ENCODE data around the gene SCYL3.
"Not testable (repeated sequence)": the region's sequence is repeated elsewhere in the genome, so short reads cannot be mapped to it uniquely, and the experiment has no call there.

SCYL3 gene, protein sequence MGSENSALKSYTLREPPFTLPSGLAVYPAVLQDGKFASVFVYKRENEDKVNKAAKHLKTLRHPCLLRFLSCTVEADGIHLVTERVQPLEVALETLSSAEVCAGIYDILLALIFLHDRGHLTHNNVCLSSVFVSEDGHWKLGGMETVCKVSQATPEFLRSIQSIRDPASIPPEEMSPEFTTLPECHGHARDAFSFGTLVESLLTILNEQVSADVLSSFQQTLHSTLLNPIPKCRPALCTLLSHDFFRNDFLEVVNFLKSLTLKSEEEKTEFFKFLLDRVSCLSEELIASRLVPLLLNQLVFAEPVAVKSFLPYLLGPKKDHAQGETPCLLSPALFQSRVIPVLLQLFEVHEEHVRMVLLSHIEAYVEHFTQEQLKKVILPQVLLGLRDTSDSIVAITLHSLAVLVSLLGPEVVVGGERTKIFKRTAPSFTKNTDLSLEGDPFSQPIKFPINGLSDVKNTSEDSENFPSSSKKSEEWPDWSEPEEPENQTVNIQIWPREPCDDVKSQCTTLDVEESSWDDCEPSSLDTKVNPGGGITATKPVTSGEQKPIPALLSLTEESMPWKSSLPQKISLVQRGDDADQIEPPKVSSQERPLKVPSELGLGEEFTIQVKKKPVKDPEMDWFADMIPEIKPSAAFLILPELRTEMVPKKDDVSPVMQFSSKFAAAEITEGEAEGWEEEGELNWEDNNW

DNA sequence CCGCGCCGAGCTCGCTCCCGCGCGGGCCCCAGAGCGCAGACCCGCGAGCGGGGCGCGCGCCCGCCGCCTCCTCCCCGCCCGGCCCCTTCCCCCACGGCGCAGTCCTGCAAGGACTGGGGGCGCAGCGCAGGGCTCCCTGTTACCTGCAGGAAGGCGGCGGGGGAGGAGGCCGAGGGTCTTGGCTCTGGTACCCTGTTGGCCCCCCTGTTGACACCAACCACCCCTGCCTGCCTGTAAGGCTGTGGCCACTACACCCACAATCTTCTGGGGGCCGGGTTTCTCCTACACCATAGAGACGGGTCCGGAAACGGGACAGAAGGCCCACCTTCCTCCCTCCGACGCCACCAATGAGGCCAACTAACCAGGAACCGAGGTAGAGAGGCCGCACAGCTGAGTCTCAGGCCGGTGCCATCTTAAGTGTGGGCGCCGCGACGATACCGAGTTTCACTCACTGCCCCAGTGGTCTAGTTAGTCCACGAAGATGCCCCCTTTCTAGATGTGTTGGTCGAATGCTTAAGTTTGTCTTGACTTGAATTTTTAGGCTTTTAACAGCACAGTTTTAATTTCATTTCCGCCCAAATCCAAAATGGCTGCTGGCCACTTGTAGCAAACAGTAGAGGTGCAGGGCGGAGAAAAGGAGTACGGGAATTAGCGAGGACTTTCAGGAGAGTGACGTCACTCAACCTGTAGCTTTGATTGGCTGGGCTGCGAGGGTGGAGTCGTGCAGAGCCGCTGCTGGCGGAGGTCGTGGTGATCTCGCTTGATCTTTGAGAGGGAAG, at the start of gene SCYL3:
Gene SCYL3, minus strand, starts transcription at position 252 of the 779 bp plus-strand sequence. CDS start 5,056 bp downstream, outside the sequence.
- Mint-ChIP-seq H3K27me3 (peaks cover 3% of the 10 kb centered on the region), H3K4me1 (peaks cover 44% of the 10 kb centered on the region), H3K36me3 (ENCODE audit: low read depth) (peaks cover 2% of the 10 kb centered on the region), H3K4me3 (peak within 1 kb of the TSS; percentile 85), H3K9me3 (no peaks in the 10 kb centered on the region), H3K27ac (peak within 1 kb of the TSS; percentile 100)
- DNase-seq: peak; percentile 83
- ATAC-seq: peak; percentile 90

DNA sequence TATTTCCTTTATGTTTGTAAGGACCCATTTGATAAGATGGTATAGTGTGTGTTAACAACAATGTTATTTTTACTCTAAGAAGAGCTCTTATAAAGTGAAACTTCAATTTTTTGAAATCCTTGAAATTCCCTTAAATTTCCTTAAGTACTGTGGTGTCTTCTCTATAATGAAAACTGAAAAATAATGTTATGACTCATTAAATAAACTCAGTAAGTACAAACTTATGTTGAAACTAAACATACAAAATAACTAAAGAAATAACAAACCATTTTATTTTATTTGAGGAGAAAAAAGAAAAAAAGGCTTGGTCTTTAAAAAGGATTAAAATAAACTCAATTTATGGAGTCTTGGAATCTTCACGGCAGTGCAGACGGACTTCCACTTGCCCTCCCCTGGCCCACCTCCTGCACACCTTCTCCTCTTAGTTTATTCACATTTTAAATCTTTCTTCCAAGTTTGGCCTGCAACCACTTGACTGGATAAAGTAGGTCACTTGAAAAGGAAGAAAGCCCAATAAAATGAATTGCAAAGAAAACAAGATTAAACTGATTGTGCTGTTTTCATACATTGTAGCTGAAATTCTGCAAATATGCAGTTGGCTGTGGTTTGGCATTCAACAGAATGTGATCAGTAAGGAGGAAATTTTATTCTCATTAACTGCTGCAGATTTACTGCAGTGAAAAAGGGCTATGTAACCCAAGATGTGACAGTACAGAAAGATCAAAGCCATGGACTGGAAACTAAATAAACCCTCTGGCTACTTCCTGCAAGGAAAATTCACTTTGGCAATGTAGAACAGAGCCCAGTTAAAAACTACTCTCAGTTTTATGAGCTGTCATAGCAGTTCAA, 48.5 kb upstream of the SCYL3 start:
- Mint-ChIP-seq H3K4me3 (no peak overlapping the region), H3K9me3 (no peaks in the 10 kb centered on the region), H3K27me3 (no peaks in the 10 kb centered on the region), H3K4me1 (no peaks in the 10 kb centered on the region), H3K36me3 (ENCODE audit: low read depth) (no peaks in the 10 kb centered on the region), H3K27ac (no peak overlapping the region)
- ATAC-seq: no peak
- no peak for DNase-seq

DNA sequence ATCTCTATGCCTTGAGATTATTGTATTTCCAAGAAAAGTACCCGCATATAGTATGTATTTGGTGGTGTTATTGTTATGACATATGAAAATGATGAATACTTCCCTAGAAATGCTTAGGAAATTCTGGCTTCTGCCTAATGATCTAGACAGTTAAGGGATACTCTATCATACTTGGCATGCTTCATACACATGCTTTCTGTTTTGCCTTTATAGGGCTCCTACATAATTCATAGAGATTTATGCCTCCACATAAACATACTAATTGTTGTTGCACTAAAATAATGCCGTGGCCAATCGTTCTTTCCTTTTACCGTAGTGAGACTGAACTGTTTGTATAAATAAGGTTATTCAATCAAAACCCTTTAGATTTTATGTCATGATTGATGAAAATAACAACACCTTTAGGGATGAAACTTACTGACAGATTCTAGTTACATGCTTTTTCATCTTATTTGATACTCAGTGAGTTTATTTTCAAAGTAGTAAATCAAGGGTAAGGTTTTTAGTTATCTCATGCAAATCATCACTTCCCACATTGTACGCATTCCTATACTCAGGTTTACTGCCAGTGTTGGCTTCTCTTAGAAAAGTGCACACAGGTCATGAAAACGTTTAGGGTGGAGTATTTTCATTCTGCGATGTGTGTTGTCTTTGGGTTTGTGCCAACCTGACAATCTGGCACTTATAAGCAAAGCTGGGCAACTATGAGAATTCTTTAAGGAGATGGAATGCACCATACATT, 40.5 kb upstream of the SCYL3 start:
- DNase-seq (no peak), ATAC-seq (no peak)
- Mint-ChIP-seq H3K36me3 (ENCODE audit: low read depth) (no peaks in the 10 kb centered on the region), H3K4me3 (no peak overlapping the region), H3K27me3 (no peaks in the 10 kb centered on the region), H3K27ac (no peak overlapping the region), H3K4me1 (no peaks in the 10 kb centered on the region), H3K9me3 (no peaks in the 10 kb centered on the region)

DNA sequence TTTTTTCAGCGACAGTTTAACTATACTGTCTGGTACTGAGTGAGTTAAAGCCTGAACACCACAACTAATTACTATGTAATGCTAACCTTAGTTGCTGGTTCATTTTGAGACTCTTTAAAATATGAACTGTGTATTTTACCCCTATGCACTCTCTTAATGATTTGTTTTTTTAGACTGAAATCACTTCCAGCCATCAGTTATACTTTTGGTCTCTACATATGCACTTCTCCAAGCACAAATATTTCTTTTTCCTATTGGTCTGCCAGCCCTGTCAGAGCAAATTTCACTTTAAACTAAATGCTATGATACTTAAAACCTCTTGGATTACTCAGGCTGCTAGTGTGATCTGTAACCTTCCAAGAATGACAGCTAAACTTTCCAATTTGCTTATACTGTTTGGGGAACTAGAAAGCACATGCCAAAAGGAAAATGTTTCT, 38.1 kb upstream of the SCYL3 start:
- Mint-ChIP-seq H3K27me3 (no peaks in the 10 kb centered on the region), H3K4me3 (no peak overlapping the region), H3K27ac (no peak overlapping the region), H3K4me1 (no peaks in the 10 kb centered on the region), H3K9me3 (no peaks in the 10 kb centered on the region), H3K36me3 (ENCODE audit: low read depth) (no peaks in the 10 kb centered on the region)
- ATAC-seq (no peak), DNase-seq (no peak)

- no peak overlapping the region for H3K4me3 Mint-ChIP-seq
- no peak overlapping the region for H3K27ac Mint-ChIP-seq
- DNase-seq: no peak
- H3K27me3 Mint-ChIP-seq: no peaks in the 10 kb centered on the region
- no peak for ATAC-seq
- H3K36me3 Mint-ChIP-seq (ENCODE audit: low read depth): no peaks in the 10 kb centered on the region
- no peaks in the 10 kb centered on the region for H3K9me3 Mint-ChIP-seq
- peaks cover 4% of the 10 kb centered on the region for H3K4me1 Mint-ChIP-seq
These were observed 35.5 kb upstream of the SCYL3 start for GRCh38 chr1:169929210-169929526.

- Mint-ChIP-seq H3K4me1 (peaks cover 4% of the 10 kb centered on the region), H3K27ac (no peak overlapping the region), H3K4me3 (no peak overlapping the region)
These were observed 34.9 kb upstream of the SCYL3 start for GRCh38 chr1:169928438-169929209.

DNA sequence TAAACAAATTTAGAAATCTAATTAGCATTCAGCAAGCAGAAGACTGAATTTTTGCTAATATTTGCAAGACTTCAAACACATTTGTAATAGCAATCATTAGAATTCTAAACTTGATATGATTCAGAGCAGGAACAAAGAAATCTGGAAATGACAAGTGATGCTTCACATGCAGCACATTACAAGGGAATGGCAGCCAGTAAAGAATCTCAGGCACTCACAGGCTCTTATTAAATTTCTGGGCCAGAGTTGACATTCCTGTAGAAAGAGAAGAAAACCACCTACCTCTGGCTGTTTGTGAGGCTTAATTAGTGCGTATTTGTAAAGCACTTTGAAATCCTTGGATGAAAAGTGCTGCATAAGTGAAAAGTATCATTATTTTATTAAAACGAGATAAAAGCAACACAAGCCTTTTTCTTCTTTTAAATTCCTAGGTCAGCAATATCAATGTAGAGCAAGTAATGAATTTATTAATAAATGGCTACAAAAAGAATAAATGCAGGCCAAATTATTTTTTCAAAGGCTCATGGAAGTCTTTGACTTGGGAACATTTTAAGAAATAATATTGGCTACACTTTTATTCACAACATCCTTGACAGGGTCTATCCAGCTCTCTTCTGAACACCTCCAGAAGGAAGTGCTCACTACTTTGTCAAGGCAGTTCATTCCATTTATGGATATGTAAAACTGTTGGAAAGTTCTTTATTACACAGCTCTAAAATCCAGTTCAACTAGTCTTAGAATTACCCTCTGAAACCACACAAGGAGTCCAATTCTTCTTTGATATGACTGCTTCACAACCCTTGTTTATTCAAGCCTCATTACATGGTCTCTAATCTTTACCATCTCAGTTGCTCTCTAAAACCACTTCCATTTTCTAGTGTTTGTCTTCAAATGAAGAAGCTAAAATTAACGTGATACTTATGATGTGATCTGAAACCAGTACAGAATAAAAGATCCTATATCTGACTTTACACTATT, 32.1 kb upstream of the SCYL3 start:
- Mint-ChIP-seq H3K36me3 (ENCODE audit: low read depth) (no peaks in the 10 kb centered on the region), H3K27me3 (no peaks in the 10 kb centered on the region), H3K4me1 (peaks cover 4% of the 10 kb centered on the region), H3K4me3 (no peak overlapping the region), H3K9me3 (no peaks in the 10 kb centered on the region), H3K27ac (no peak overlapping the region)
- DNase-seq (no peak), ATAC-seq (no peak)

More at GRCh38 chr1:169928438-169929209, 34.9 kb upstream of the SCYL3 start:
- ATAC-seq (peak; percentile 72), DNase-seq (no peak)
- no peaks in the 10 kb centered on the region for H3K27me3 Mint-ChIP-seq
- no peaks in the 10 kb centered on the region for H3K9me3 Mint-ChIP-seq
- no peaks in the 10 kb centered on the region for H3K36me3 Mint-ChIP-seq (ENCODE audit: low read depth)

DNA sequence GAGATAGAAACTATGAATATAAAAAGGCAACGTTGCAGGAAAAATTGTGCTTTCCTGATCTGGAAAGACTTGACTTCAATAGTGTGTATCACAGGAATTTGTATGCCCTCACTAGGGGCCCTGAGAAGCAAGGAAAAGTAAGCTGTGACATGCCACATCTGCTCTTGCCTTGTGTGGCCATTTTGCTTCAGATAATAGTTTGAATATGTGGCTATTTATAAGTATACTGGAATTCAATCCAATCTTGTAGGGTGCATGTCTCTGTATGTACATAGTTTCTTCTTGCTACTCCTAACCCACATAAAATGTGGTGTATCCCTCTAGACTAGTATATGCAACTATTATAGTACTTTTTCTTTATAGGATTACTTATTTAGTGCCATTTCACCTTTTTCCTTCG, 31.1 kb upstream of the SCYL3 start:
- Mint-ChIP-seq H3K9me3 (no peaks in the 10 kb centered on the region), H3K27ac (no peak overlapping the region), H3K36me3 (ENCODE audit: low read depth) (no peaks in the 10 kb centered on the region), H3K4me1 (peaks cover 4% of the 10 kb centered on the region), H3K4me3 (no peak overlapping the region), H3K27me3 (no peaks in the 10 kb centered on the region)
- ATAC-seq (no peak), DNase-seq (no peak)

DNA sequence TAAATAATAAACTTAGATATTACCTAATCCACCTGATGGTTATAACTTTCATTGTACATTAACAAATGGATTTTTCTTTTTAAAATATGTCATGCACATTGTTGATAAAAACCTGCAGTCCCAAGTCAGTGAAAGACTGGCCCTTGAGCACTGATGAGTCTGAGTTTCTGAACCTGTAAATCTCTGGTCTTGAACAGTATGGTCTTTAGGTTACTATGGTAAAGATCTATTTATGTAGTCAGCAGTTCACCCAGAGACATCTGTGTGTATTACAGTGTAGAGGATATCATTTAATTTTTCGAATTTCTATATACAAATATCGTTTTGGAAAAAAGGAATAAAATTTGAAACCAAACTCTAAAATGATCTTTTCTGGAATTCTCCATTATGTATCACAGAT, 30.4 kb upstream of the SCYL3 start:
- no peaks in the 10 kb centered on the region for H3K27me3 Mint-ChIP-seq
- ATAC-seq: no peak

DNA sequence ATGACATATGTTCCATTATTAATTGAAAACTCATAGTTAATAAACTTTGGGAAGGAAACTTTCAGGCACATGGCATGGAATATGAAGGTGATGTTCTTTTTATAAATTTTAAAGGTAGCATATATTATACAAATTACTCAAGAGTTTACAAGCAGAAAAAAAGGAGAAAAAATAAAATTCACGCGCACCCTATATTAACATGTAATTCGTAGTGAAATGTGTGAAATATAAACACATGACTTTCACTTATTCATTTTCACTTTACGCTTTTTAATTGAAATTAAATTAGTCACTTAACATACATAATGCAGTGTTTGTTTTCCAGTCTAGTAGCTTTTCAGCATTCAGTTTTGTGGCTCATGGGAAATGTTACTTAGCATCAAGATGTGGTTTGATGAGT, 27.4 kb upstream of the SCYL3 start:
- DNase-seq (no peak), ATAC-seq (no peak)
- H3K27ac Mint-ChIP-seq: no peak overlapping the region
- H3K36me3 Mint-ChIP-seq (ENCODE audit: low read depth): no peaks in the 10 kb centered on the region
- H3K4me3 Mint-ChIP-seq: no peak overlapping the region
- no peaks in the 10 kb centered on the region for H3K9me3 Mint-ChIP-seq
- H3K27me3 Mint-ChIP-seq: no peaks in the 10 kb centered on the region
- peaks cover 2% of the 10 kb centered on the region for H3K4me1 Mint-ChIP-seq

More for the DNA sequence above, 30.4 kb upstream of the SCYL3 start:
- DNase-seq: no peak
- no peak overlapping the region for H3K27ac Mint-ChIP-seq
- H3K36me3 Mint-ChIP-seq (ENCODE audit: low read depth): no peaks in the 10 kb centered on the region
- H3K4me1 Mint-ChIP-seq: peaks cover 4% of the 10 kb centered on the region
- no peak overlapping the region for H3K4me3 Mint-ChIP-seq
- H3K9me3 Mint-ChIP-seq: no peaks in the 10 kb centered on the region

GRCh38 chr1:169918927-169919326, 25.2 kb upstream of the SCYL3 start:
- no peak for DNase-seq
- Mint-ChIP-seq H3K36me3 (ENCODE audit: low read depth) (no peaks in the 10 kb centered on the region), H3K27ac (no peak overlapping the region)

DNA sequence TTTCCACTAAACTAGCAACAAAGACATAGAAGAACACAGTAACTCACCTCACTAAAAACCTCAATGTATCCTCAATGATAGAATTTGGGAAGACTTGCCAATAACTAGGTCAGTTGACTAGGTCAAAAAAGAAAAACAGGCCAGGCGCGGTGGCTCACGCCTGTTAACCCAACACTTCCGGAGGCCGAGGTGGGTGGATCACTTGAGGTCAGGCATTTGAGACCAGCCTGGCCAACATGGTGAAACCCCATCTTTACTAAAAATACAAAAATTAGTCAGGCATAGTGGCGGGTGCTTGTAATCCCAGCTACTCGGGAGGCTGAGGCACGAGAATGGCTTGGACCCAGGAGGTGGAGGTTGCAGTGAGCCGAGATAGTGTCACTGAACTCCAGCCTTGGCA, 24.5 kb upstream of the SCYL3 start:
- H3K9me3 Mint-ChIP-seq, H3K4me3 Mint-ChIP-seq: not testable (repeated sequence)

More at GRCh38 chr1:169918927-169919326, 25.2 kb upstream of the SCYL3 start:
- no peaks in the 10 kb centered on the region for H3K27me3 Mint-ChIP-seq
- H3K4me1 Mint-ChIP-seq: peaks cover 2% of the 10 kb centered on the region
- no peaks in the 10 kb centered on the region for H3K9me3 Mint-ChIP-seq
- H3K4me3 Mint-ChIP-seq: no peak overlapping the region
- ATAC-seq: no peak

More for the DNA sequence above, 24.5 kb upstream of the SCYL3 start:
- not testable (repeated sequence) for H3K27me3 Mint-ChIP-seq; H3K36me3 Mint-ChIP-seq (ENCODE audit: low read depth); H3K4me1 Mint-ChIP-seq; H3K27ac Mint-ChIP-seq; ATAC-seq; DNase-seq

Measured in activated naive CD8-positive, alpha-beta T cell treated with anti-CD3 and anti-CD28 coated beads, Interleukin-2, amount 50 U/mL, for 24 hours (primary cell).